Mucosa of descending colon (tissue), 3 donors: ENCODE data around the gene RXRA. TPM values are rescaled to one million over a fixed set of nuclear protein-coding genes. Genes with fewer than 3 reads are reported as not detected.

ENCODE experiments used
- ATAC-seq: fragments of 200-7000 bp; cut with Tn5 transposase; one replicate; pipeline ENCODE4 v1.9.1; 2020; ENCODE audit warnings: mild to moderate bottlenecking, moderate library complexity
- DNase-seq, 3 donors: peaks; one replicate each; pipeline ENCODE4 v3.0.0-alpha.2; 2020
- H3K36me3 ChIP-seq: fragments of 200-600 bp; one replicate; pipeline ENCODE4 v1.8.0; 2021; ENCODE audit warnings: low read depth, mild to moderate bottlenecking
- H3K4me1 ChIP-seq: fragments of 200-600 bp; one replicate; pipeline ENCODE4 v1.8.0; 2021; ENCODE audit warnings: low read depth, mild to moderate bottlenecking
- H3K4me3 ChIP-seq: fragments of 200-600 bp; one replicate; pipeline ENCODE4 v1.8.0; 2021; ENCODE audit warnings: mild to moderate bottlenecking
- H3K9me3 ChIP-seq: fragments of 200-600 bp; one replicate; pipeline ENCODE4 v1.8.0; 2021; ENCODE audit warnings: mild to moderate bottlenecking
- CTCF ChIP-seq: fragments of 200-600 bp; IDR thresholded peaks from one replicate; pipeline ENCODE4 v1.8.0; 2022; ENCODE audit warnings: antibody characterized with exemption, mild to moderate bottlenecking
- intact Hi-C, 2 donors: fragments of 100-400 bp; cut with DNase I in 1 of 2; cut with micrococcal nuclease in 1 of 2; formaldehyde crosslinking; loops; one replicate each; pipeline versions ENCODE4 v1.11.0 to v1.11.1; 2022; cut with DNase I, micrococcal nuclease
- total RNA-seq, 3 donors: library from RNA; stranded (reverse); fragmentation: NEBNext Ultra II Directional in 2 of 3; extraction: Animal tissue kit (Norgen Biotek cat#: 25700) in 2 of 3; gene quantifications; one replicate each; pipeline versions ENCODE4 v1.2.1 to v1.2.4, GENCODE V29; 2021 to 2023
- donor health status: DM: no; HTN: no; CAD: no; lungs with moderate emphysema.
- donor health status: DM: no; HTN: no; CAD: no.
- donor health status: DM: no; HTN: yes; CAD: no.

The RXRA gene
- total RNA-seq, 3 donors from 2014 or later, result 75.2 to 101 (median 85.3) TPM

DNA sequence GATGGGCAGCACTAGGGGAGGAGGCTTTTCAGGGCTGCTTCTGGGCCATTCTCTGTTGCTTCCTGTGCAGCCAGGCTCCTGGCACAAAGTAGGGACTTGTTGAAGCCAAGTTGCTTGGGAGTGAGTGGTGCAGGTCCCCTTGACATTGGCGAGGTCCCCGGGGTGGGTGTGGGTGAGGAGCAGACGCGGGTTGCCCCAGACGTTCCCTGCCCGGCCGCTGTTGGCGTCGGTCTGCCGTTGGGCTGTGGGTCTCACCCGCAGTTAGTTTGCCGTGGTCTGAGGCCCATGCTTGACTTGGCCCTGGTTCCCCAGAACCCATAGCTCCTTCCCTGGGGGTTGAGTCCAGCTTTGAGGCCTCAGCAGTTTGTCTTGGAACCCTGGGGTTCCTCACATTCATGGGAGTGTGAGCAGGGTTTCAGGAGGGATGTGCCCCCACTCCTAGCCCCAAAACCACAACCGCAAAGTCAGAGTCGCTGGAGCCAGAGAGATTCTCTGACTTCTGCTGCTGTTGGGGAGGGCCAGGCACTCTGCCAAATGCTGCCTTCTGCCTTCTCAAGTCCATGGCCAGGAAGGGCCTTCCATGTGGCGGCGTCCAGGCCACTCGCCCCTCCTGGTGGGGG lies 77.5 kb downstream of the RXRA start:
- DNase-seq, result peak in 2 of 3 donors; percentile 69 to 82
- peaks cover 36% of the 10 kb centered on the region for H3K4me1 ChIP-seq
- intact Hi-C loops, result no loop called here

DNA sequence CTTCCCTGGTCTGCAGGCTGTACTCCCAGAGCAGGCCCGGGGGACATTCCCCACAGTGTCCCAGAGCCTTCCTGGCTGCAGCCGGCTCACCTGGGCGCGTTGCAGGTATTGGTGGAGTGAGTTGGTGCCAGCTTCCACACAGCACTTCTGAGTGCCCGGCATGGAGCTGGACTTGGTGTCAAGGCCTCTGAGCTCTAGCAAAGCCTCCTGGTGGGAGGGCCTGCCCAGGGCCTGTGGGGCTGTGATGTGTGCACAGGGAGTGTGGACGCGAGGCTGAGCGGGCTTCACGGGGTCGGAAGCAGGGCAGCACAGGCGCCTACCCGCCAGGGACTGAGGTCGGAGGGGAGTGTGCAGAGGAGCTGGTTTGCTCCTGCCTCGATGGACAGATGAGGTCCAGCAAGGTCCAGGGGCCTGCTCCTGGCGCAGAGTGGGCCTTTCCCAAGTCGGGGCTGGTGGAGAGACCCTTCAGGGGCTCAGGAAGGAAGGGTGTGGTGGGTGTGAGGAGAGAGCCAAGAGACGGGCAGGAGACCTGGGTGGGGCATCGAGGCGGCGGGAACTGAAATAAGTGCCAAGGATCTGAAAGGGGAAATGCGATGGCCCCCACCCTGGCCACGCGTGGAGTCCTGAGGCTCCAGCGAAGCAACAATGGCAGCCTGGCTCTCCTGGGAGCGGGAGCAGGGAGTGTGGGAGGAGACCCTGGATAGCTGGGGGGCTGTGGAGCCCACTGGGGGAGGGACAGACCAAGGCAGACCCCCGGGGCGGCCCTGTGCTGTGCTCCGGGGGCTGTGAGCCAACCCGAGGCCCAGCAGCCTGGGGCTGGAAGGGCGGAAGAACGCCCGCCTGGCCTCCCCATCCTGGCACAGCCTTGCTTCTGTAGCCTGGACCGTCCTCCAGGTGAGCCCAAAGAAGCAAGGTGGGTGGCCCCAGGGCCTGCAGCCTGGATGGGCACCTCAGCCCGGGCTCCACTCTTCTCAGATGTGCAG lies 78.4 kb downstream of the RXRA start:
- TF ChIP-seq CTCF, result no peak
- DNase-seq (no peak), ATAC-seq (no peak)
- H3K4me3 ChIP-seq, result no peak overlapping the region
- peaks cover 36% of the 10 kb centered on the region for H3K4me1 ChIP-seq
- intact Hi-C loops, result no loop called here
- no peaks in the 10 kb centered on the region for H3K9me3 ChIP-seq
- H3K36me3 ChIP-seq, result no peaks in the 10 kb centered on the region

More for the DNA sequence above, 77.5 kb downstream of the RXRA start:
- H3K4me3 ChIP-seq, result no peak overlapping the region
- H3K9me3 ChIP-seq, result peaks cover 3% of the 10 kb centered on the region
- no peak for ATAC-seq
- no peaks in the 10 kb centered on the region for H3K36me3 ChIP-seq
- TF ChIP-seq CTCF, result no peak

DNA sequence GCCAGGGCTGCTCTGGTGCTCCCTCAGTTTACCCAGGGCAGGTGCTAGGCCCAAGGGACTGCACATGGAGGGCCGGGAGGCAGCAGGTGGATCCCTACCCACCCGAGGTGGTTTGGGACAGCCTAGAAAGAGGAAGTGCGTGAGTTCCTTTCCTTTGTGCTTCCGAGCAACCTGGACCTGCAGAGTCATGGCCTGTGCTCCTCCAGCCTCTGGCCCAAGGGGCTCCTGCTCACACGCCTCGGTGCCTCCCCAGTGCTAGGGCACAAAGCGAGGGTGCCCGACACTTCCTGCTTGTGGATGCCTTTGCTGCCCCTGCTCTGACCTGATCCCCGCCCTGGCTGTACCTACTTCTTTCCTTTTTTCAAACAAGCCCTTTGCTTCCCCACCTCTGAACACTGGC lies 79.3 kb downstream of the RXRA start:
- Histone ChIP-seq H3K4me1 (peaks cover 42% of the 10 kb centered on the region), H3K4me3 (no peak overlapping the region), H3K36me3 (no peaks in the 10 kb centered on the region), H3K9me3 (no peaks in the 10 kb centered on the region)
- TF ChIP-seq CTCF, result no peak
- DNase-seq, result no peak
- no peak for ATAC-seq
- intact Hi-C loops, result no loop called here

DNA sequence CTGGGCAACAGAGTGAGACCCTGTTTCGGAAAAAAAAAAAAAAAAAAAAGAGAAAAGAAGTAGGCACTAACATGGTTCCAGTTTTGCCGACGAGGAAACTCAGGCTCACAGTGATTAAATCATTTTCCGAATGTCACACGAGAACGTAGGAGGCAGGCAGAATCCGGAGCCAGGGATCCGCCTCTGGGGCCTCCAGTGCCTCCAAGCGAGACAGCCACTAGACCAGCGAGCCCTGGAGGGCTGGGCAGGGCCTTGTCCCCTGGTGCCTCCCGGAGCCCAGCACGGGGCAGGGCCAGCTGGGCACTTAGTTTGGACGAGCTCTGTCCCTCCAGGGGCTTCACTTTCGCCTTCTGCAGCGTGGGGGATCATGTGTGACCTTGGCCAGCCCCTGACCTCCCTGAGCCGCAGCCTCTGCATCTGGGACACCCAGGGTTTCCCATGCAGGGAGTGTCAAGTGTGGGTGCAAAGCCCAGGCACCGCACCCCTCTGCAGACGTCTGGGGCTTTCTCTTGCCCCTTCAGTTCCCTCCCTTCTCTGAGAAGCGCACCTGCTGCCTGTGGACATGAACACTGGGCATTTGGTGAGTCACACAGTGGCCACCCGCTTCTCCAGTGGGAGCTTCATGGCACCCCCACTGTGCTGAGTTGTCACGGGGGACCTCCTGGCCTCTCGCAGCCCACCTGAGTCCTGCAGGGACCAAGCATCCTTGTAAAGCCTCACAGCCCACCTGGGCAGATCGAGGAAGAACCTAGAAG lies 80.3 kb downstream of the RXRA start:
- no peak for ATAC-seq
- Histone ChIP-seq H3K36me3 (no peaks in the 10 kb centered on the region), H3K4me3 (no peak overlapping the region), H3K9me3 (no peaks in the 10 kb centered on the region), H3K4me1 (peaks cover 42% of the 10 kb centered on the region)
- TF ChIP-seq CTCF, result no peak
- no peak for DNase-seq
- intact Hi-C loops, result no loop called here

DNA sequence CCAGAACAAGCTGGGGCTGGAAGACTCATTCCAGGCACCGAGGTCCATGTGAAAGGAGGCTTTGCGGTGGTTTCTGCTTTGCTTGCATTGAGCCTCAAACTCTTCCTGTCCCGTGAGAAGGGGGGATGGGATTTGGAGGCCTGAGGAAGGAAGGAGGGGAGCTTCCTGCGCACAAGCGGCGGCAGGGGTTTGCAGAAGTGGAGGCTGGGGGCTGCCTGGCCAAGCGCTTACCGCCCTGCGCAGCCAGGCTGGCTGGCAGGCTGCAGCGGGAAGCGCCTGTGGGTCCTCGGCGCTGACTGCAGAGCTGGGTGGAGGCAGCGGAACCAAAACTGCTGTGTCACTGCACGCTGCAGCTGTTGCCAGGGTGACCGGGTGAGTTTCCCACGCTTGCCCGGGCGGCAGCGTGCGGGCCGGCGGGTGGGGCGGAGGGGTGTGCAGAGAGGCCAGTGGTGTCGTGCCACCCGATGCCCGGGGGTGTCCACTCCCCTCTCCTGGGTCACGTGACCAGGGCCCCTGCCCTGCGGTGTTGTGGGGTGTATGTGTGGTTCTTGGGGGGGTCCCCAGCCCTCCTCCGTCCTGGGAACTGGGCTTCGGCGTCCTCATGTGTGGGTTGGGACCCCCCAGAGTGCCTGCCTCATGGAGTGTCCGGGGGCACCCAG lies 81.0 kb downstream of the RXRA start:
- Histone ChIP-seq H3K4me3 (no peak overlapping the region), H3K36me3 (no peaks in the 10 kb centered on the region), H3K9me3 (no peaks in the 10 kb centered on the region), H3K4me1 (peaks cover 42% of the 10 kb centered on the region)
- ATAC-seq (peak; percentile 75), DNase-seq (peak; percentile 81 to 91 (median 82))
- TF ChIP-seq CTCF, result no peak
- intact Hi-C loops, result no loop called here
